Testis (tissue), 2 donors: ENCODE measurements around the gene DCTD.

Source experiments
- POLR2A ChIP-seq: fragments of 450-650 bp; IDR thresholded peaks from one replicate; pipeline ENCODE4 v1.6.1; 2017; ENCODE audit warnings: antibody characterized with exemption, mild to moderate bottlenecking, moderate library complexity
- TF ChIP-seq, protein P1 (sequence below), 3 experiments: fragments of 450-650 bp in 2 of 3; fragments of 200-600 bp in 1 of 3; sonication (generic) in 1 of 3; IDR thresholded peaks; one replicate each; pipeline ENCODE4 v1.5.1; 2016 to 2019; ENCODE audit warnings: antibody characterized with exemption in 3 of 3, mild to moderate bottlenecking in 2 of 3, moderate library complexity in 1 of 3

DNA sequence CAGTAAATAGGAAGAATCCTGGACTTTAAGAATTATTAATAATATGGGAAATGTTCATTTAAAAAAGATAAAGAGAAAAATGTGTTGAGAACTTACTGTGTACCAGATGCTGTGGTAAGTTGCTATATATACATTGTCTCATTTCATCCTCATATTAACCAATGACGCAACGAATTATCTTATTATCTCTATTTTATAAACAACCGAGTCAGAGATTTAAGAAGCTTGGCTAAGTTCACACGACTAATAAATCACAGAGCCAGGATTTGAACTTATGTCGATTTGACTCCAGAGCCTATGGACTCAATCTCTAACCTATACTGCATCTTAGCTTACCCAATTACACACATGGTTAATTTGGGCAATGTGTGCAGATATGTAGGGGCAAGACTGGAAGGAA, 15.5 kb upstream of the DCTD start:
- no peak for TF ChIP-seq POLR2A
- TF ChIP-seq, protein P1, sequence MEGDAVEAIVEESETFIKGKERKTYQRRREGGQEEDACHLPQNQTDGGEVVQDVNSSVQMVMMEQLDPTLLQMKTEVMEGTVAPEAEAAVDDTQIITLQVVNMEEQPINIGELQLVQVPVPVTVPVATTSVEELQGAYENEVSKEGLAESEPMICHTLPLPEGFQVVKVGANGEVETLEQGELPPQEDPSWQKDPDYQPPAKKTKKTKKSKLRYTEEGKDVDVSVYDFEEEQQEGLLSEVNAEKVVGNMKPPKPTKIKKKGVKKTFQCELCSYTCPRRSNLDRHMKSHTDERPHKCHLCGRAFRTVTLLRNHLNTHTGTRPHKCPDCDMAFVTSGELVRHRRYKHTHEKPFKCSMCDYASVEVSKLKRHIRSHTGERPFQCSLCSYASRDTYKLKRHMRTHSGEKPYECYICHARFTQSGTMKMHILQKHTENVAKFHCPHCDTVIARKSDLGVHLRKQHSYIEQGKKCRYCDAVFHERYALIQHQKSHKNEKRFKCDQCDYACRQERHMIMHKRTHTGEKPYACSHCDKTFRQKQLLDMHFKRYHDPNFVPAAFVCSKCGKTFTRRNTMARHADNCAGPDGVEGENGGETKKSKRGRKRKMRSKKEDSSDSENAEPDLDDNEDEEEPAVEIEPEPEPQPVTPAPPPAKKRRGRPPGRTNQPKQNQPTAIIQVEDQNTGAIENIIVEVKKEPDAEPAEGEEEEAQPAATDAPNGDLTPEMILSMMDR (IDR thresholded peaks at IDR 0.05) = no peak
